GM12878 (cell line): ENCODE measurements around the gene SALL1.

Experiments
- HDAC6 ChIP-seq: fragments of 200-600 bp; sonication (generic); IDR thresholded peaks from one replicate; pipeline ENCODE4 v1.8.0; 2017; ENCODE audit warnings: antibody characterized with exemption; ENCODE audit not compliant: unreplicated experiment
- JUNB ChIP-seq: IDR thresholded peaks from 2 replicates; pipeline ENCODE4 v1.6.1; 2016; ENCODE audit warnings: antibody characterized with exemption, mild to moderate bottlenecking
- MEF2B ChIP-seq: fragments of 450-650 bp; IDR thresholded peaks from 2 replicates; pipeline ENCODE4 v1.6.1; 2018; ENCODE audit warnings: mild to moderate bottlenecking, moderate library complexity; ENCODE audit not compliant: partially characterized antibody, poor library complexity, severe bottlenecking
- NFYB ChIP-seq: IDR thresholded peaks from 2 replicates; pipeline ENCODE4 v1.6.1; 2011; ENCODE audit warnings: low read depth, mild to moderate bottlenecking, low read length, improper control_type of control experiment, moderate library complexity; ENCODE audit not compliant: insufficient read depth
- POLR2A ChIP-seq: IDR thresholded peaks from 2 replicates; pipeline ENCODE4 v1.6.1; 2011; ENCODE audit warnings: low read depth, mild to moderate bottlenecking, low read length
- RCOR1 ChIP-seq: conservative IDR thresholded peaks from 2 replicates; pipeline ENCODE4 v1.6.1; 2012; ENCODE audit warnings: low read depth, low read length, improper control_type of control experiment
- RFX5 ChIP-seq: IDR thresholded peaks from 2 replicates; pipeline ENCODE4 v1.6.1; 2011; ENCODE audit warnings: low read depth, low read length, improper control_type of control experiment
- TAF1 ChIP-seq: IDR thresholded peaks from 2 replicates; pipeline ENCODE4 v1.6.1; 2011; ENCODE audit warnings: mild to moderate bottlenecking, low read depth, low read length, borderline replicate concordance
- TCF3 ChIP-seq: IDR thresholded peaks from 2 replicates; pipeline ENCODE4 v1.6.1; 2012; ENCODE audit warnings: low read depth, mild to moderate bottlenecking, low read length, borderline replicate concordance; ENCODE audit not compliant: insufficient read depth
- TF ChIP-seq, protein P1 (sequence below), 3 experiments: IDR thresholded peaks in 2 of 3; conservative IDR thresholded peaks in 1 of 3; 2 replicates each; pipeline ENCODE4 v1.5.1; 2011; ENCODE audit warnings: low read depth in 3 of 3, low read length in 3 of 3, mild to moderate bottlenecking in 3 of 3, control low read depth in 2 of 3, moderate library complexity in 2 of 3, inconsistent platforms in 1 of 3, mixed read lengths in 1 of 3; ENCODE audit not compliant: control insufficient read depth in 2 of 3, insufficient read depth in 1 of 3; ENCODE audit errors: extremely low read depth in 1 of 3
- TF ChIP-seq, protein P2 (sequence below): IDR thresholded peaks from 2 replicates; pipeline ENCODE4 v1.6.1; 2012; ENCODE audit warnings: low read depth, low read length, improper control_type of control experiment
- TF ChIP-seq, protein P3 (sequence below): fragments of 450-650 bp; IDR thresholded peaks from 2 replicates; pipeline ENCODE4 v1.6.1; 2018; ENCODE audit warnings: borderline replicate concordance, mild to moderate bottlenecking; ENCODE audit not compliant: partially characterized antibody
- TF ChIP-seq, protein P4 (sequence below): fragments of 450-650 bp; formaldehyde crosslinking; IDR thresholded peaks from 2 replicates; pipeline ENCODE4 v1.5.0; 2022; ENCODE audit warnings: mild to moderate bottlenecking, missing genetic modification characterization

DNA sequence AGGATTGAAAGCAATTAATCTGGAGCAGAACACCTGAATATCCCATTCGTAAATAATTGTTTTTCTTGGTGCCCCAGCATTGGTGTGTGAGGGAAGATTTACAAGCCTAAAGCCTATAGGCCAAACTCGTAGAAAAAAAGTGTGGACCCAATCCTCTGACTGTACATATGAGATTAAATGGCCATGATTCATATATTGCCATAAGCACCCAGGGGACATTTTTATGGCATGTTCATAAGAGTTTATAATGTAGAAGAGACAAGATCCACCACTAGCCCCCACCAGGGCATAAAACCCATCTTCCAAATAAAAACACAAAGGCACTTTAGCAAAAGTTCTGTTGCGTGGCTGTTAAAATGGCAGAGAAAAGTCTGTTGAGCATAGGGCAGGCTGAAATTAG is 15.5 kb upstream of the SALL1 start:
- TF ChIP-seq, protein P1, sequence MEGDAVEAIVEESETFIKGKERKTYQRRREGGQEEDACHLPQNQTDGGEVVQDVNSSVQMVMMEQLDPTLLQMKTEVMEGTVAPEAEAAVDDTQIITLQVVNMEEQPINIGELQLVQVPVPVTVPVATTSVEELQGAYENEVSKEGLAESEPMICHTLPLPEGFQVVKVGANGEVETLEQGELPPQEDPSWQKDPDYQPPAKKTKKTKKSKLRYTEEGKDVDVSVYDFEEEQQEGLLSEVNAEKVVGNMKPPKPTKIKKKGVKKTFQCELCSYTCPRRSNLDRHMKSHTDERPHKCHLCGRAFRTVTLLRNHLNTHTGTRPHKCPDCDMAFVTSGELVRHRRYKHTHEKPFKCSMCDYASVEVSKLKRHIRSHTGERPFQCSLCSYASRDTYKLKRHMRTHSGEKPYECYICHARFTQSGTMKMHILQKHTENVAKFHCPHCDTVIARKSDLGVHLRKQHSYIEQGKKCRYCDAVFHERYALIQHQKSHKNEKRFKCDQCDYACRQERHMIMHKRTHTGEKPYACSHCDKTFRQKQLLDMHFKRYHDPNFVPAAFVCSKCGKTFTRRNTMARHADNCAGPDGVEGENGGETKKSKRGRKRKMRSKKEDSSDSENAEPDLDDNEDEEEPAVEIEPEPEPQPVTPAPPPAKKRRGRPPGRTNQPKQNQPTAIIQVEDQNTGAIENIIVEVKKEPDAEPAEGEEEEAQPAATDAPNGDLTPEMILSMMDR (IDR thresholded peaks at IDR 0.05 in 2 of 3, conservative IDR thresholded peaks at IDR 0.05 in 1 of 3; ENCODE audit: control insufficient read depth in 2 of 3, extremely low read depth in 1 of 3, insufficient read depth in 1 of 3, low read depth in 3 of 3, low read length in 3 of 3): no peak
- TF ChIP-seq RFX5 (no peak), MEF2B (no peak), JUNB (no peak), POLR2A (no peak), NFYB (no peak), TAF1 (no peak), RCOR1 (no peak), TCF3 (no peak), HDAC6 (no peak)
- TF ChIP-seq, protein P2, sequence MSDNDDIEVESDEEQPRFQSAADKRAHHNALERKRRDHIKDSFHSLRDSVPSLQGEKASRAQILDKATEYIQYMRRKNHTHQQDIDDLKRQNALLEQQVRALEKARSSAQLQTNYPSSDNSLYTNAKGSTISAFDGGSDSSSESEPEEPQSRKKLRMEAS: no peak
- TF ChIP-seq, protein P3, sequence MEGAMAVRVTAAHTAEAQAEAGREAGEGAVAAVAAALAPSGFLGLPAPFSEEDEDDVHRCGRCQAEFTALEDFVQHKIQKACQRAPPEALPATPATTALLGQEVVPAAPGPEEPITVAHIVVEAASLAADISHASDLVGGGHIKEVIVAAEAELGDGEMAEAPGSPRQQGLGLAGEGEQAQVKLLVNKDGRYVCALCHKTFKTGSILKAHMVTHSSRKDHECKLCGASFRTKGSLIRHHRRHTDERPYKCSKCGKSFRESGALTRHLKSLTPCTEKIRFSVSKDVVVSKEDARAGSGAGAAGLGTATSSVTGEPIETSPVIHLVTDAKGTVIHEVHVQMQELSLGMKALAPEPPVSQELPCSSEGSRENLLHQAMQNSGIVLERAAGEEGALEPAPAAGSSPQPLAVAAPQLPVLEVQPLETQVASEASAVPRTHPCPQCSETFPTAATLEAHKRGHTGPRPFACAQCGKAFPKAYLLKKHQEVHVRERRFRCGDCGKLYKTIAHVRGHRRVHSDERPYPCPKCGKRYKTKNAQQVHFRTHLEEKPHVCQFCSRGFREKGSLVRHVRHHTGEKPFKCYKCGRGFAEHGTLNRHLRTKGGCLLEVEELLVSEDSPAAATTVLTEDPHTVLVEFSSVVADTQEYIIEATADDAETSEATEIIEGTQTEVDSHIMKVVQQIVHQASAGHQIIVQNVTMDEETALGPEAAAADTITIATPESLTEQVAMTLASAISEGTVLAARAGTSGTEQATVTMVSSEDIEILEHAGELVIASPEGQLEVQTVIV: no peak
- TF ChIP-seq, protein P4, sequence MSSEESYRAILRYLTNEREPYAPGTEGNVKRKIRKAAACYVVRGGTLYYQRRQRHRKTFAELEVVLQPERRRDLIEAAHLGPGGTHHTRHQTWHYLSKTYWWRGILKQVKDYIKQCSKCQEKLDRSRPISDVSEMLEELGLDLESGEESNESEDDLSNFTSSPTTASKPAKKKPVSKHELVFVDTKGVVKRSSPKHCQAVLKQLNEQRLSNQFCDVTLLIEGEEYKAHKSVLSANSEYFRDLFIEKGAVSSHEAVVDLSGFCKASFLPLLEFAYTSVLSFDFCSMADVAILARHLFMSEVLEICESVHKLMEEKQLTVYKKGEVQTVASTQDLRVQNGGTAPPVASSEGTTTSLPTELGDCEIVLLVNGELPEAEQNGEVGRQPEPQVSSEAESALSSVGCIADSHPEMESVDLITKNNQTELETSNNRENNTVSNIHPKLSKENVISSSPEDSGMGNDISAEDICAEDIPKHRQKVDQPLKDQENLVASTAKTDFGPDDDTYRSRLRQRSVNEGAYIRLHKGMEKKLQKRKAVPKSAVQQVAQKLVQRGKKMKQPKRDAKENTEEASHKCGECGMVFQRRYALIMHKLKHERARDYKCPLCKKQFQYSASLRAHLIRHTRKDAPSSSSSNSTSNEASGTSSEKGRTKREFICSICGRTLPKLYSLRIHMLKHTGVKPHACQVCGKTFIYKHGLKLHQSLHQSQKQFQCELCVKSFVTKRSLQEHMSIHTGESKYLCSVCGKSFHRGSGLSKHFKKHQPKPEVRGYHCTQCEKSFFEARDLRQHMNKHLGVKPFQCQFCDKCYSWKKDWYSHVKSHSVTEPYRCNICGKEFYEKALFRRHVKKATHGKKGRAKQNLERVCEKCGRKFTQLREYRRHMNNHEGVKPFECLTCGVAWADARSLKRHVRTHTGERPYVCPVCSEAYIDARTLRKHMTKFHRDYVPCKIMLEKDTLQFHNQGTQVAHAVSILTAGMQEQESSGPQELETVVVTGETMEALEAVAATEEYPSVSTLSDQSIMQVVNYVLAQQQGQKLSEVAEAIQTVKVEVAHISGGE (CRISPR knock-in tag): no peak
